Measurements from ENCODE around the gene PRKACA. TPM values are rescaled to one million over a fixed set of nuclear protein-coding genes. Genes with fewer than 3 reads are reported as not detected.

The PRKACA gene
- total and polyA plus RNA-seq, 2 donors (not counting 3 experiments of a cell fraction or from before 2014, with no cell fraction given): 44.2 to 97.5 TPM

GRCh38 chr19:14096272-14096992 is 21.1 kb downstream of the PRKACA start:
- no peak for FAIRE-seq

More at GRCh38 chr19:14096272-14096992, 21.1 kb downstream of the PRKACA start:
- no peak overlapping the region for H3K4me3 ChIP-seq (replicated peaks in 1 of 3; ENCODE audit: insufficient read depth in 1 of 3, low read depth in 1 of 3, low read length in 3 of 3)
- H3K9me1 ChIP-seq (replicated peaks; ENCODE audit: control insufficient read depth, extremely low read depth, insufficient read depth, low read length): no peaks in the 10 kb centered on the region
- POLR2A ChIA-PET: no interaction called here
- no peak overlapping the region for H3K4me2 ChIP-seq (ENCODE audit: insufficient read depth, low read length)
- DNase-seq (ENCODE audit: low read depth, low spot score): no peak
- peaks cover 3% of the 10 kb centered on the region for H3K9me3 ChIP-seq (replicated peaks; ENCODE audit: control insufficient read depth, insufficient read depth, low read length)
- no peaks in the 10 kb centered on the region for H3K27me3 ChIP-seq (ENCODE audit: control insufficient read depth in 2 of 2, insufficient read depth in 2 of 2, low read length in 2 of 2)
- dilution Hi-C loops (cut with MboI; ENCODE audit: extremely low pct_ligation_motif_present, low sequenced_read_pairs) (no loop called here), intact Hi-C loops (cut with micrococcal nuclease) (no loop called here)
- TF ChIP-seq EZH2 (IDR thresholded peaks at IDR 0.05; ENCODE audit: borderline replicate concordance, low read depth, low read length, severe bottlenecking) (no peak), MYC (IDR thresholded peaks at IDR 0.05; ENCODE audit: low read depth, low read length) (no peak), GATA2 (IDR thresholded peaks at IDR 0.05; ENCODE audit: insufficient read depth, insufficient read length, low read depth, low read length) (no peak), POLR2AphosphoS5 (IDR thresholded peaks at IDR 0.05; ENCODE audit: insufficient read depth, low read depth, low read length) (no peak), JUN (IDR thresholded peaks at IDR 0.05; ENCODE audit: borderline replicate concordance, insufficient read depth, insufficient read length, low read depth) (no peak), POLR2A (IDR thresholded peaks at IDR 0.05; ENCODE audit: low read depth, low read length) (no peak), MAX (IDR thresholded peaks at IDR 0.05; ENCODE audit: insufficient read depth, insufficient read length) (no peak), FOS (IDR thresholded peaks at IDR 0.05; ENCODE audit: borderline replicate concordance, insufficient read depth, low read length) (no peak), CTCF (IDR thresholded peaks at IDR 0.05; ENCODE audit: extremely low read depth in 1 of 2, insufficient read depth in 1 of 2, low read depth in 1 of 2, low read length in 2 of 2) (no peak)
- no peaks in the 10 kb centered on the region for H4K20me1 ChIP-seq (replicated peaks; ENCODE audit: control insufficient read depth, extremely low read depth, insufficient read depth, low read length)
- no peak overlapping the region for H3K27ac ChIP-seq (ENCODE audit: insufficient read depth, low read depth, low read length)
- H3K79me2 ChIP-seq (ENCODE audit: control insufficient read depth, insufficient read depth, low read length): no peaks in the 10 kb centered on the region
- no TSS peak for BruUV-seq (replicated peaks)
- CTCF ChIA-PET: interaction anchor here (0.7 to 0.8 kb wide), 2 partner anchors 18 to 40 kb away, joined by 3 to 5 read pairs; partner anchors contain the start of gene ASF1B
- H3K36me3 ChIP-seq (ENCODE audit: control insufficient read depth in 2 of 2, extremely low read depth in 1 of 2, insufficient read depth in 2 of 2, low read length in 2 of 2): peaks cover 0 to 11% of the 10 kb centered on the region in 2 experiments
- H3K4me1 ChIP-seq (ENCODE audit: control insufficient read depth, extremely low read depth, insufficient read depth, low read length): peaks cover 7% of the 10 kb centered on the region
- no peak overlapping the region for H2AFZ ChIP-seq (ENCODE audit: low read depth, low read length)
- no peak overlapping the region for H3K9ac ChIP-seq (replicated peaks; ENCODE audit: extremely low read depth, insufficient read depth, low read length)

All from endothelial cell of umbilical vein (primary cell).